ENCODE data around the gene MAP2K1. TPM values are rescaled to one million over a fixed set of nuclear protein-coding genes. Genes with fewer than 3 reads are reported as not detected.

MAP2K1 gene
- total RNA-seq, 2 experiments from 2014 or later, result 95.0 to 96.5 TPM

- Mint-ChIP-seq H3K9me3 (no peaks in the 10 kb centered on the region), H3K27ac (peak overlapping the region; percentile 85), H3K36me3 (peaks cover 32% of the 10 kb centered on the region), H3K27me3 (no peaks in the 10 kb centered on the region), H3K4me1 (peaks cover 56% of the 10 kb centered on the region), H3K4me3 (peak overlapping the region; percentile 84)
- peak; percentile 53 for DNase-seq
- POLR2A ChIA-PET, result interaction anchor here (0.6 to 1.7 kb wide), 9 partner anchors 9 to 103 kb away, joined by 3 to 13 read pairs (median 4); partner anchors contain the start of genes MAP2K1, RPL4, SNAPC5 and ZWILCH
- peak; percentile 74 for ATAC-seq (ENCODE audit: low read depth)
These were observed 14.7 kb downstream of the MAP2K1 start for GRCh38 chr15:66401130-66402021.

DNA sequence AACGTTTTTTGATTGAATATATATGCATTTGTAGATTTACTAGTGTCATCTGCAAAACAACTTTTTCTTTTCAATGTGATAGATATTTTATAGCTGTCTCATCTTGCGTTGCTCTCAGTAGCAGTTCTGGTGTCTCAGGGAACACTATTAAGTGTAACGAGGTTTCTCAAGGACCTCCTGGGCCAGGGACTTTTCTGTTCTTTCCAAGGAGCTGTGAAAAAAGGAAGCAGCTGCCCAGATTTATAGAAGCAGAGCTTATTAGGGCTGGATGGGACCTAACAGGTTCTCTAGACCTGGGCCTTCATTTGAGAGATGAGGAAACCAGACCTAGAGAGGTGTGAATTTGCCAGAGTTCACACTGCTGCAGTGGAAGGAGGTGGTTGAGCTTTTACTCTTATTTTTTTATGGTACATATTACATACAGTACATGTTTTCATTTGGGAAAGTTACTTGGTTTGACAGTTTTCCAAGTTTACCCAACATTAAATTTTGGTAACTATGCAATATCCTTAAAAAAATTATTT is 16.1 kb downstream of the MAP2K1 start:
- Mint-ChIP-seq H3K36me3 (peaks cover 29% of the 10 kb centered on the region), H3K27me3 (no peaks in the 10 kb centered on the region), H3K4me1 (peaks cover 62% of the 10 kb centered on the region), H3K4me3 (peak overlapping the region; percentile 53), H3K27ac (peak overlapping the region; percentile 43), H3K9me3 (no peaks in the 10 kb centered on the region)
- POLR2A ChIA-PET, result interaction anchor here (1.0 to 2.0 kb wide), 5 partner anchors 8 to 46 kb away, joined by 4 to 7 read pairs (median 6); partner anchors contain the start of genes MAP2K1 and TIPIN
- ATAC-seq (ENCODE audit: low read depth) (no peak), DNase-seq (no peak)

GRCh38 chr15:66403323-66403722 is 16.6 kb downstream of the MAP2K1 start:
- H3K4me3 Mint-ChIP-seq, result no peak overlapping the region
- no peaks in the 10 kb centered on the region for H3K27me3 Mint-ChIP-seq
- H3K9me3 Mint-ChIP-seq, result no peaks in the 10 kb centered on the region
- no peak overlapping the region for H3K27ac Mint-ChIP-seq
- ATAC-seq (ENCODE audit: low read depth) (no peak), DNase-seq (no peak)
- H3K4me1 Mint-ChIP-seq, result peaks cover 65% of the 10 kb centered on the region
- POLR2A ChIA-PET, result interaction anchor here (1.0 to 2.0 kb wide), 4 partner anchors 8 to 47 kb away, joined by 4 to 6 read pairs (median 6); partner anchors contain the start of genes MAP2K1 and TIPIN
- peaks cover 27% of the 10 kb centered on the region for H3K36me3 Mint-ChIP-seq

DNA sequence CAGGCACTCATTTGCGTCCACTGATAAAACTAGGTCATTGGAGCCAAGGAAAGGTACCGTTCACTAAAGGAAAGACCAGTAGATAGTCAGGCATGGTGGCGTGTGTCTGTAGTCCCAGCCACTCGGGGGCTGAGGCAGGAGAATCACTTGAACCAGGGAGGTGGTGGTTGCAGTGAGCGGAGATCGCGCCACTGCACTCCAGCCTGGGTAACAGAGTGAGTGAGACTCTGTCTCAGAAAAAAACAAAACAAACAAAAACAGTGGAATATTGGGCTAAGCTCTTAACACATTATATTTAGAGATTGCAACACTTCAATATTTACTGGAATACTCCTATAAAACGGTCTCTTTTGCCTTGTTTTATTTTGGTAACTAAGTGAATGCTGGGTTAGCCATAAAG is 17.4 kb downstream of the MAP2K1 start:
- no peaks in the 10 kb centered on the region for H3K27me3 Mint-ChIP-seq
- H3K36me3 Mint-ChIP-seq, result peaks cover 33% of the 10 kb centered on the region
- no peak overlapping the region for H3K27ac Mint-ChIP-seq
- no peaks in the 10 kb centered on the region for H3K9me3 Mint-ChIP-seq
- POLR2A ChIA-PET, result interaction anchor here (1.0 to 2.0 kb wide), 2 partner anchors 15 to 17 kb away, joined by 3 to 6 read pairs; partner anchors contain the start of gene MAP2K1
- H3K4me3 Mint-ChIP-seq, result peak overlapping the region; percentile 68
- DNase-seq (no peak), ATAC-seq (ENCODE audit: low read depth) (no peak)
- H3K4me1 Mint-ChIP-seq, result peaks cover 73% of the 10 kb centered on the region

DNA sequence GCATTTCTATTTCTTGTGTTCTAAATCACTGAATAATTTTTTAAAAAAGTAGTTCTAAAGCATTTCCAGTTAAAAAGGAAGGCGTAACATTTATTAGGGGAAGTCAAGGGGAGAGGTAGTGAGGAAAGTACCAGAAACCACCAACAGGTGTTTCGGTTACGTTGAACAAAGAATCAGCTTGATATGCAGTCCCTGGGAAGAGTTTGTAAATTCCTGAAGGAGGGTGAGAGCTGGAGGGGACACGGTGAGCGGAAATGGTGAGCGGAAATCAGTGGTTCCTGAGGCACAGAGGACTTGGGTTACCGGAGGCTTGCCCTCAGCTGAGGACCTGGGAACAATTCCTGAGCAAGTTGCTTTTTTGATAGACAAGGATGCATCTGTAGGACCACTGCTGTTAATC is 17.8 kb downstream of the MAP2K1 start:
- no peak for ATAC-seq (ENCODE audit: low read depth)
- H3K9me3 Mint-ChIP-seq, result no peaks in the 10 kb centered on the region
- H3K27ac Mint-ChIP-seq, result peak overlapping the region; percentile 1
- peak overlapping the region; percentile 68 for H3K4me3 Mint-ChIP-seq
- H3K4me1 Mint-ChIP-seq, result peaks cover 74% of the 10 kb centered on the region
- no peak for DNase-seq
- H3K36me3 Mint-ChIP-seq, result peaks cover 32% of the 10 kb centered on the region
- no peaks in the 10 kb centered on the region for H3K27me3 Mint-ChIP-seq
- POLR2A ChIA-PET, result interaction anchor here (0.6 to 2.0 kb wide), 4 partner anchors 16 to 272 kb away, joined by 3 to 7 read pairs (median 4); partner anchors contain the start of gene MAP2K1

DNA sequence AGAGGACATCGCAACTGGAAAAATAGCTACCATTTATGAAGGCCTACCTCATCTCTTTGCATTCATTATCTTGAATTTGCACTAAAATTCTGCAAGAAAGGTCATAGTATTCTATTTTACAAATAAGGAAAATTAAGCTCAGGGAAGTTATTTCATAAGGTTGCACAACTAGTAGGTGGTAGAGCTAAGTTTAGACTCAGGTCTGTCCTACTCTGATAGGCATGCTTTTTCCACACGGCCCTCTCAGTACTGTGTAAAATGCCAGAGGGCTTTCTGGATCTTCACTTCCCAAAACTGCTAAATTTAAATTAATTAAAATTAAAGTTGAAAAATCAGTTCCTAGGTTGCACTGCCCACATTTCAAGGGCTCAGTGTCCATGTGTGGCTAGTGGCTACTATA is 18.3 kb downstream of the MAP2K1 start:
- Mint-ChIP-seq H3K4me1 (peaks cover 78% of the 10 kb centered on the region), H3K27me3 (no peaks in the 10 kb centered on the region), H3K36me3 (peaks cover 35% of the 10 kb centered on the region), H3K9me3 (no peaks in the 10 kb centered on the region), H3K4me3 (peak overlapping the region; percentile 68), H3K27ac (peak overlapping the region; percentile 1)
- no peak for DNase-seq
- POLR2A ChIA-PET, result interaction anchor here (0.6 to 1.4 kb wide), 3 partner anchors 16 to 272 kb away, joined by 3 to 7 read pairs (median 3); no protein-coding TSS in a partner anchor
- ATAC-seq (ENCODE audit: low read depth), result no peak

GRCh38 chr15:66405615-66406014 is 18.9 kb downstream of the MAP2K1 start:
- no peak for ATAC-seq (ENCODE audit: low read depth)
- Mint-ChIP-seq H3K27ac (no peak overlapping the region), H3K36me3 (peaks cover 37% of the 10 kb centered on the region), H3K4me1 (peaks cover 77% of the 10 kb centered on the region), H3K4me3 (no peak overlapping the region), H3K9me3 (no peaks in the 10 kb centered on the region), H3K27me3 (no peaks in the 10 kb centered on the region)
- POLR2A ChIA-PET, result interaction anchor here (1.4 kb wide), 1 partner anchor 67 kb away, joined by 3 read pairs; no protein-coding TSS in a partner anchor
- DNase-seq, result no peak

DNA sequence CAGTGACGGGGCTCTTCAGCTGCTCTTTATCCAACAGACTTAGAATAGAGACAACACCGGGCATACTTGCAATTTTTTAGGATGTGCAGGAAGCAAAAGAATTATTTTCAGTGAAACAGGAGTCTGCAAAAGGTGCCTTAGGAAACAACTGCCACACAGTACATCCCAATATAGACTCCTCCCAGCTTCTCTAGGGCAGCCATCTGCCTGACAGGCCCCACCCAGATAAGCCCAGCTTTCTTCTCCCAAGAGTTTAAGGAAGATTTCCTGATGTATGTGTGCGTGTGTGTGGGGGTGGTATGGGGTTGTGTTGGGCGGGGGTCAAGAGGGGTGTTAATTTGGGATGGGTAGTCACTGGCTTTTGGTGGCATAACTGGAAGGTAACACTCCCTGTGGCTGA is 21.5 kb downstream of the MAP2K1 start:
- POLR2A ChIA-PET, result interaction anchor here (1.1 kb wide), 1 partner anchor 21 kb away, joined by 3 read pairs; the partner anchor contains the start of gene MAP2K1
- Mint-ChIP-seq H3K9me3 (no peaks in the 10 kb centered on the region), H3K27ac (no peak overlapping the region), H3K27me3 (no peaks in the 10 kb centered on the region), H3K4me1 (peaks cover 72% of the 10 kb centered on the region), H3K36me3 (peaks cover 37% of the 10 kb centered on the region), H3K4me3 (no peak overlapping the region)
- DNase-seq (no peak), ATAC-seq (ENCODE audit: low read depth) (no peak)

DNA sequence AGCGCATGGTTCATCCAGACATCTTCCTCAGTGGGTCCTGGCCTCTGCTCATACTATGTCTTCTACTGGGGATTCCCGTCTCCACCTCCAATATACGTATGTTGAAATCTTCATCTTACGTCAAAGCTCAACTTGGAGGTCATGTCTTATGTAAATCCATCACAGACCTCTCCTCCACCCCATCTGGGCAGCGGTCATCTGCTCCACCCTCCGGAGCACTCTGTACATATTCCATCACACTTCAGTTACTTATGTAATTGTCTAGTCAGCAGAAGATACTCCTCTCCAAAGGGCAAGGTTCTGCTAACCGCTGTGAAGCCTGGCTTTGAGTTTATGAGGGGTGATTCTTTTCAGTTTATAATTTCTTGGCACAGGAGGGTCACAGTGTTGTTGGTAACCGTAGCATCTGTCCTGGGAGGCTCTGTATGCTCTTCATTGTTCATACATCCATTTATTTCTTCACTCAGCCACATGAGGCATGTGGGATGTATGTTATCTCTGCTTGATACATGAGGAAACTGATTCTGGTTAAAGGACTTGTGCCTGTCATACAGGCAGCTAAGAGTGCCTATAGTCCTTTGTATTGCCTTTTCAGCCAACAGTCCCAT is 22.1 kb downstream of the MAP2K1 start:
- Mint-ChIP-seq H3K27me3 (no peaks in the 10 kb centered on the region), H3K4me3 (no peak overlapping the region), H3K36me3 (peaks cover 42% of the 10 kb centered on the region), H3K9me3 (peaks cover 1% of the 10 kb centered on the region), H3K4me1 (peaks cover 67% of the 10 kb centered on the region), H3K27ac (peak overlapping the region; percentile 17)
- DNase-seq (no peak), ATAC-seq (ENCODE audit: low read depth) (no peak)
- POLR2A ChIA-PET, result interaction anchor here (1.1 kb wide), 1 partner anchor 22 kb away, joined by 3 read pairs; the partner anchor contains the start of gene MAP2K1

GRCh38 chr15:66409565-66410108 is 22.9 kb downstream of the MAP2K1 start:
- H3K27ac Mint-ChIP-seq, result peak overlapping the region; percentile 65
- H3K4me1 Mint-ChIP-seq, result peaks cover 63% of the 10 kb centered on the region
- DNase-seq (no peak), ATAC-seq (ENCODE audit: low read depth) (no peak)
- peaks cover 5% of the 10 kb centered on the region for H3K9me3 Mint-ChIP-seq
- H3K27me3 Mint-ChIP-seq, result no peaks in the 10 kb centered on the region
- POLR2A ChIA-PET, result no interaction called here
- peak overlapping the region; percentile 43 for H3K4me3 Mint-ChIP-seq
- peaks cover 47% of the 10 kb centered on the region for H3K36me3 Mint-ChIP-seq

DNA sequence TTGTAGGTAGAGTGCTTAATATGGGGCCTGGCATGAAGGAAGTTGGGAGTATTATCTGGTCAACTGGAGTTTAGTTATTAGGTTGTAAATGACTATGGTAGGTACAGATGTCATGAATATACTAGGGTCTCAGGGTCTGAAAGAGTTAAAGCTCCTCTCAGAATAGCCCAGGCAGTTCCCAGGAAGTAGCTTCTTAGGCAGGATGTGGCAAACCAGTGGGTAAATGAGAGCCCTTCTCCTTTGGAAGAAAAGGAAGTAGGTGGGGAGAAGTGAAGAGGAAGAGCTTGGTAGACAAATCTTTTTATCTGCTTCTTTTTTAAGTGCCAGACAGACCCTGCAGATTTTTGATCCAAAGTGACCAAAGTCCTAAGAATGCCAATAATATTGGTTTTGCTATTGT is 24.5 kb downstream of the MAP2K1 start:
- ATAC-seq (ENCODE audit: low read depth) (peak; percentile 57), DNase-seq (no peak)
- H3K27me3 Mint-ChIP-seq, result no peaks in the 10 kb centered on the region
- peak overlapping the region; percentile 70 for H3K4me3 Mint-ChIP-seq
- POLR2A ChIA-PET, result interaction anchor here (0.7 to 1.6 kb wide), 5 partner anchors 8 to 87 kb away, joined by 3 to 7 read pairs (median 5); partner anchors contain the start of gene TIPIN
- H3K27ac Mint-ChIP-seq, result peak overlapping the region; percentile 83
- peaks cover 10% of the 10 kb centered on the region for H3K9me3 Mint-ChIP-seq
- peaks cover 66% of the 10 kb centered on the region for H3K4me1 Mint-ChIP-seq
- H3K36me3 Mint-ChIP-seq, result peaks cover 58% of the 10 kb centered on the region

GRCh38 chr15:66412220-66412619 is 25.5 kb downstream of the MAP2K1 start:
- Mint-ChIP-seq H3K4me1 (peaks cover 69% of the 10 kb centered on the region), H3K36me3 (peaks cover 60% of the 10 kb centered on the region), H3K27me3 (no peaks in the 10 kb centered on the region), H3K27ac (no peak overlapping the region), H3K9me3 (peaks cover 10% of the 10 kb centered on the region), H3K4me3 (no peak overlapping the region)
- ATAC-seq (ENCODE audit: low read depth) (no peak), DNase-seq (no peak)
- POLR2A ChIA-PET, result interaction anchor here (1.6 kb wide), 2 partner anchors 9 to 25 kb away, joined by 5 to 7 read pairs; no protein-coding TSS in a partner anchor

Measured in activated naive CD8-positive, alpha-beta T cell treated with anti-CD3 and anti-CD28 coated beads, Interleukin-2, amount 10 ng/mL, durations not matched to agents 7 days and 5 days (primary cell).